Neuron (in vitro differentiated cells): ENCODE results near the gene CXCL16.

Source experiments
- H2AFZ ChIP-seq: one replicate; pipeline ENCODE4 v1.6.1; 2013; ENCODE audit warnings: low read depth, mild to moderate bottlenecking, inconsistent platforms, low read length, moderate library complexity
- H3K27me3 ChIP-seq: one replicate; pipeline ENCODE4 v1.6.1; 2013; ENCODE audit warnings: low read length; ENCODE audit not compliant: insufficient read depth
- H3K36me3 ChIP-seq: one replicate; pipeline ENCODE4 v1.6.1; 2013; ENCODE audit warnings: low read length; ENCODE audit not compliant: insufficient read depth
- H3K4me1 ChIP-seq: one replicate; pipeline ENCODE4 v1.6.1; 2013; ENCODE audit warnings: low read length; ENCODE audit not compliant: insufficient read depth
- H3K4me3 ChIP-seq: 2 replicates; pipeline ENCODE4 v1.5.1; 2013; ENCODE audit warnings: mild to moderate bottlenecking, low read length, moderate library complexity
- H3K9me3 ChIP-seq: one replicate; pipeline ENCODE4 v1.6.1; 2013; ENCODE audit warnings: low read length

CXCL16 gene

GRCh38 chr17:4769628-4770027, 29.9 kb upstream of the CXCL16 start:
- Histone ChIP-seq H3K27me3 (peaks cover 6% of the 10 kb centered on the region), H3K4me1 (no peaks in the 10 kb centered on the region), H2AFZ (no peak overlapping the region), H3K36me3 (no peaks in the 10 kb centered on the region), H3K4me3 (no peak overlapping the region), H3K9me3 (no peaks in the 10 kb centered on the region)

GRCh38 chr17:4768298-4768697, 28.6 kb upstream of the CXCL16 start:
- no peak overlapping the region for H3K4me3 ChIP-seq
- no peak overlapping the region for H2AFZ ChIP-seq
- no peaks in the 10 kb centered on the region for H3K9me3 ChIP-seq
- peaks cover 6% of the 10 kb centered on the region for H3K27me3 ChIP-seq
- H3K36me3 ChIP-seq = no peaks in the 10 kb centered on the region
- H3K4me1 ChIP-seq = no peaks in the 10 kb centered on the region

GRCh38 chr17:4766723-4767122, 27.0 kb upstream of the CXCL16 start:
- no peak overlapping the region for H2AFZ ChIP-seq
- peaks cover 5% of the 10 kb centered on the region for H3K27me3 ChIP-seq
- no peak overlapping the region for H3K4me3 ChIP-seq
- H3K36me3 ChIP-seq = no peaks in the 10 kb centered on the region
- H3K4me1 ChIP-seq = no peaks in the 10 kb centered on the region
- H3K9me3 ChIP-seq = no peaks in the 10 kb centered on the region

GRCh38 chr17:4766201-4766600, 26.5 kb upstream of the CXCL16 start:
- H3K4me1 ChIP-seq = no peaks in the 10 kb centered on the region
- no peaks in the 10 kb centered on the region for H3K9me3 ChIP-seq
- no peaks in the 10 kb centered on the region for H3K36me3 ChIP-seq
- no peak overlapping the region for H2AFZ ChIP-seq
- no peak overlapping the region for H3K4me3 ChIP-seq
- H3K27me3 ChIP-seq = peaks cover 5% of the 10 kb centered on the region

- H3K36me3 ChIP-seq = no peaks in the 10 kb centered on the region
- no peak overlapping the region for H3K4me3 ChIP-seq
- no peaks in the 10 kb centered on the region for H3K4me1 ChIP-seq
- no peak overlapping the region for H2AFZ ChIP-seq
- H3K27me3 ChIP-seq = peaks cover 5% of the 10 kb centered on the region
- no peaks in the 10 kb centered on the region for H3K9me3 ChIP-seq
Observed at GRCh38 chr17:4764595-4764994, 24.9 kb upstream of the CXCL16 start.

GRCh38 chr17:4759776-4760236, 20.1 kb upstream of the CXCL16 start:
- Histone ChIP-seq H2AFZ (no peak overlapping the region), H3K9me3 (no peaks in the 10 kb centered on the region), H3K4me3 (no peak overlapping the region), H3K4me1 (no peaks in the 10 kb centered on the region), H3K27me3 (peaks cover 13% of the 10 kb centered on the region), H3K36me3 (no peaks in the 10 kb centered on the region)

- H3K4me3 ChIP-seq = no peak overlapping the region
- H3K36me3 ChIP-seq = no peaks in the 10 kb centered on the region
- no peaks in the 10 kb centered on the region for H3K9me3 ChIP-seq
- H3K4me1 ChIP-seq = no peaks in the 10 kb centered on the region
- H3K27me3 ChIP-seq = peaks cover 11% of the 10 kb centered on the region
- no peak overlapping the region for H2AFZ ChIP-seq
Observed at GRCh38 chr17:4753392-4753791, 13.7 kb upstream of the CXCL16 start.

GRCh38 chr17:4751932-4752331, 12.2 kb upstream of the CXCL16 start:
- Histone ChIP-seq H3K4me3 (no peak overlapping the region), H3K36me3 (no peaks in the 10 kb centered on the region), H3K9me3 (no peaks in the 10 kb centered on the region), H3K27me3 (peaks cover 5% of the 10 kb centered on the region), H2AFZ (no peak overlapping the region), H3K4me1 (no peaks in the 10 kb centered on the region)

GRCh38 chr17:4750606-4751005, 10.9 kb upstream of the CXCL16 start:
- no peak overlapping the region for H3K4me3 ChIP-seq
- H3K9me3 ChIP-seq = no peaks in the 10 kb centered on the region
- H3K36me3 ChIP-seq = no peaks in the 10 kb centered on the region
- peaks cover 10% of the 10 kb centered on the region for H3K27me3 ChIP-seq
- H3K4me1 ChIP-seq = no peaks in the 10 kb centered on the region
- H2AFZ ChIP-seq = no peak overlapping the region

- no peak overlapping the region for H2AFZ ChIP-seq
- H3K36me3 ChIP-seq = no peaks in the 10 kb centered on the region
- no peak overlapping the region for H3K4me3 ChIP-seq
- no peaks in the 10 kb centered on the region for H3K9me3 ChIP-seq
- peaks cover 27% of the 10 kb centered on the region for H3K27me3 ChIP-seq
- peaks cover 4% of the 10 kb centered on the region for H3K4me1 ChIP-seq
Observed at GRCh38 chr17:4748686-4749085, 9.0 kb upstream of the CXCL16 start.

- peaks cover 4% of the 10 kb centered on the region for H3K4me1 ChIP-seq
- H3K27me3 ChIP-seq = peaks cover 35% of the 10 kb centered on the region
- no peaks in the 10 kb centered on the region for H3K36me3 ChIP-seq
- no peaks in the 10 kb centered on the region for H3K9me3 ChIP-seq
- no peak overlapping the region for H3K4me3 ChIP-seq
- no peak overlapping the region for H2AFZ ChIP-seq
Observed at GRCh38 chr17:4747847-4748246, 8.1 kb upstream of the CXCL16 start.

GRCh38 chr17:4744999-4745969, 5.6 kb upstream of the CXCL16 start:
- H3K36me3 ChIP-seq = no peaks in the 10 kb centered on the region
- no peak overlapping the region for H3K4me3 ChIP-seq
- H3K27me3 ChIP-seq = peaks cover 61% of the 10 kb centered on the region
- peaks cover 3% of the 10 kb centered on the region for H3K9me3 ChIP-seq
- H3K4me1 ChIP-seq = peaks cover 4% of the 10 kb centered on the region
- H2AFZ ChIP-seq = no peak overlapping the region

GRCh38 chr17:4743898-4744297, 4.2 kb upstream of the CXCL16 start:
- Histone ChIP-seq H2AFZ (no peak overlapping the region), H3K9me3 (peaks cover 3% of the 10 kb centered on the region), H3K27me3 (peaks cover 74% of the 10 kb centered on the region), H3K4me1 (peaks cover 9% of the 10 kb centered on the region), H3K4me3 (no peak overlapping the region), H3K36me3 (no peaks in the 10 kb centered on the region)
